Measurements from ENCODE around the gene CEP44.

DNA sequence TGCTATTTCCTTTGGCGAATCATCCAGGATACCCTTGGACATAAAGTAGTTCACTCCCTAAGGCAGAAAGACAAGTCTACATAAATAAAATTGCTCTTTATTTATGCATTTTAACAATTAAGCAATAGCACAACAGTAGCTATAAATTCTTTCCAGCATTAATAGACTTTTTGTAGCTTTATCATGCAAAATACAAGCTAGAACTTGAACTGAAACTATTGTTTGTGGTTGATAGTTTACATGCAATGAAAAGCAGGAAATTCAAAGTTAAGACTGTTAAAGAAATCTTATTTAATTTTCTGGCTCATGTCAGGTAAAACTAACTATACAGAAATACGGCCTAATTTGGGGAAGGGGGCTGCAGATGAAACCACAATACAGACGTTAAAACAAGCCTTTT is 42.5 kb upstream of the CEP44 start:
- TF ChIP-seq EZH2 (IDR thresholded peaks at IDR 0.05), result no peak
- TF ChIP-seq POLR2AphosphoS5 (IDR thresholded peaks at IDR 0.05; ENCODE audit: low read depth, low read length), result no peak
- TF ChIP-seq, protein P1, sequence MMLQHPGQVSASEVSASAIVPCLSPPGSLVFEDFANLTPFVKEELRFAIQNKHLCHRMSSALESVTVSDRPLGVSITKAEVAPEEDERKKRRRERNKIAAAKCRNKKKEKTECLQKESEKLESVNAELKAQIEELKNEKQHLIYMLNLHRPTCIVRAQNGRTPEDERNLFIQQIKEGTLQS (IDR thresholded peaks at IDR 0.05), result no peak
- TF ChIP-seq EZH2phosphoT487 (IDR thresholded peaks at IDR 0.05; ENCODE audit: borderline replicate concordance), result no peak
